ENCODE results near the gene ZNF496. TPM values are rescaled to one million over a fixed set of nuclear protein-coding genes. Genes with fewer than 3 reads are reported as not detected.
"Not testable (repeated sequence)": the region's sequence is repeated elsewhere in the genome, so short reads cannot be mapped to it uniquely, and the experiment has no call there.

ZNF496 gene
- total RNA-seq, 1 donor from 2014 or later = 30.3 TPM

DNA sequence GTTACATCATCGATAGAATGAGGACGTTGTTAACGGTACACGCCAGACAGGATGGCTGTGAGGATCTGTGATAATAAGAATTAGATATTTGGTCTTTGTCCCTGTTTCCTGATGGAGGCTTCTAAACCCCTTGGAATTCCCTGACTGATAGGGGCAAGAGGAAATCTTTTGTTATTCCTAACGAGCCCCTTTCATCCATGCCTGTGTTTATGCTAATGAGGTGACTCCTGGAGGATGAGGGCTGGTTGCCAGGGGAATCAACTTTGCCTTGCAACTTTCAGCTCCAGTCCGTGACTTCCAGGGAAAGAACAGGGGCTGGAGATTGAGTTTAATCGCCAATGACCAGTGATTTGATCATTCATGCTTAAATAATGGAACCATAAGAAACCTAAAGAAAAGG is 45.0 kb upstream of the ZNF496 start:
- Mint-ChIP-seq H3K27ac (ENCODE audit: unreplicated experiment) (no peak overlapping the region), H3K36me3 (ENCODE audit: low read depth, unreplicated experiment) (no peaks in the 10 kb centered on the region), H3K27me3 (ENCODE audit: low read depth, unreplicated experiment) (peaks cover 13% of the 10 kb centered on the region), H3K9me3 (ENCODE audit: unreplicated experiment) (peaks cover 17% of the 10 kb centered on the region), H3K4me1 (ENCODE audit: low read depth, unreplicated experiment) (peaks cover 3% of the 10 kb centered on the region), H3K4me3 (ENCODE audit: unreplicated experiment) (no peak overlapping the region)
- TF ChIP-seq, protein P1, sequence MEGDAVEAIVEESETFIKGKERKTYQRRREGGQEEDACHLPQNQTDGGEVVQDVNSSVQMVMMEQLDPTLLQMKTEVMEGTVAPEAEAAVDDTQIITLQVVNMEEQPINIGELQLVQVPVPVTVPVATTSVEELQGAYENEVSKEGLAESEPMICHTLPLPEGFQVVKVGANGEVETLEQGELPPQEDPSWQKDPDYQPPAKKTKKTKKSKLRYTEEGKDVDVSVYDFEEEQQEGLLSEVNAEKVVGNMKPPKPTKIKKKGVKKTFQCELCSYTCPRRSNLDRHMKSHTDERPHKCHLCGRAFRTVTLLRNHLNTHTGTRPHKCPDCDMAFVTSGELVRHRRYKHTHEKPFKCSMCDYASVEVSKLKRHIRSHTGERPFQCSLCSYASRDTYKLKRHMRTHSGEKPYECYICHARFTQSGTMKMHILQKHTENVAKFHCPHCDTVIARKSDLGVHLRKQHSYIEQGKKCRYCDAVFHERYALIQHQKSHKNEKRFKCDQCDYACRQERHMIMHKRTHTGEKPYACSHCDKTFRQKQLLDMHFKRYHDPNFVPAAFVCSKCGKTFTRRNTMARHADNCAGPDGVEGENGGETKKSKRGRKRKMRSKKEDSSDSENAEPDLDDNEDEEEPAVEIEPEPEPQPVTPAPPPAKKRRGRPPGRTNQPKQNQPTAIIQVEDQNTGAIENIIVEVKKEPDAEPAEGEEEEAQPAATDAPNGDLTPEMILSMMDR (IDR thresholded peaks at IDR 0.05; ENCODE audit: insufficient read depth, low read depth, low read length) = no peak
- TF ChIP-seq EZH2 (IDR thresholded peaks at IDR 0.05; ENCODE audit: insufficient read depth, low read length) = no peak
- H3K9me3 ChIP-seq (ENCODE audit: insufficient read depth, low read depth, low read length) = no peaks in the 10 kb centered on the region
- no peaks in the 10 kb centered on the region for H3K4me1 ChIP-seq (ENCODE audit: insufficient read depth, low read length)
- no peaks in the 10 kb centered on the region for H3K36me3 ChIP-seq (ENCODE audit: insufficient read depth, low read length)
- H2AFZ ChIP-seq (ENCODE audit: low read depth, low read length) = peak overlapping the region; percentile 14
- H4K20me1 ChIP-seq (ENCODE audit: insufficient read depth, low read length) = no peaks in the 10 kb centered on the region
- no peak overlapping the region for H3K4me3 ChIP-seq (ENCODE audit: insufficient read depth, low read depth, low read length)
- no peak overlapping the region for H3K27ac ChIP-seq (ENCODE audit: low read depth, low read length)
- no peaks in the 10 kb centered on the region for H3K79me2 ChIP-seq (ENCODE audit: insufficient read depth, low read length)
- DNase-seq (ENCODE audit: low read depth) (no peak), FAIRE-seq (no peak)
- H3K27me3 ChIP-seq (ENCODE audit: insufficient read depth, low read length) = no peaks in the 10 kb centered on the region
- H3K4me2 ChIP-seq (ENCODE audit: low read length) = peak overlapping the region; percentile 29
- no peak overlapping the region for H3K9ac ChIP-seq (ENCODE audit: low read length)

DNA sequence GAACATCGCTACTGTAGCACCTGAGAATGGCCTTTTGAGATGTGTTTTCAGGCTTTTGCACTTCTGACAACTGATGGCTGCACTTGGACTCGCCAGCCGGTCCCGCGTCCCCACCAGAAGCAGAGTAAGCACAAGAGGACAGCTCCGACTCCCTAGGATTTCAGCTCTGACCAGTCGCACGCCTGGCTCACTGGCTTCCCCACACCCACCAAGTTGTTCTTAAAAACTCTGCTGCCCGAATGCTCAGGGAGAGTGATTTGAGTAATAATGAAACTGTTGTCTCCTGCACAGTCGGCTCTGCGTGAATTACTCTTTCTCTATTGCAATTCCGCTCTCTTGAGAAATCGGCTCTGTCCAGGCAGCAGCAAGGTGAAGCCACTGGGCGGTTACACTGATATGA is 44.1 kb upstream of the ZNF496 start:
- DNase-seq (ENCODE audit: low read depth) (no peak), FAIRE-seq (no peak)
- Histone ChIP-seq H3K27ac (ENCODE audit: low read depth, low read length) (no peak overlapping the region), H3K27me3 (ENCODE audit: insufficient read depth, low read length) (no peaks in the 10 kb centered on the region), H3K4me2 (ENCODE audit: low read length) (no peak overlapping the region), H3K36me3 (ENCODE audit: insufficient read depth, low read length) (no peaks in the 10 kb centered on the region), H3K4me3 (ENCODE audit: insufficient read depth, low read depth, low read length) (no peak overlapping the region), H3K79me2 (ENCODE audit: insufficient read depth, low read length) (no peaks in the 10 kb centered on the region), H3K4me1 (ENCODE audit: insufficient read depth, low read length) (peaks cover 4% of the 10 kb centered on the region), H4K20me1 (ENCODE audit: insufficient read depth, low read length) (no peaks in the 10 kb centered on the region), H3K9me3 (ENCODE audit: insufficient read depth, low read depth, low read length) (no peaks in the 10 kb centered on the region), H3K9ac (ENCODE audit: low read length) (no peak overlapping the region), H2AFZ (ENCODE audit: low read depth, low read length) (no peak overlapping the region)
- H3K4me3 Mint-ChIP-seq (ENCODE audit: unreplicated experiment) = no peak overlapping the region
- peaks cover 5% of the 10 kb centered on the region for H3K4me1 Mint-ChIP-seq (ENCODE audit: low read depth, unreplicated experiment)
- H3K27ac Mint-ChIP-seq (ENCODE audit: unreplicated experiment) = no peak overlapping the region
- no peaks in the 10 kb centered on the region for H3K36me3 Mint-ChIP-seq (ENCODE audit: low read depth, unreplicated experiment)
- TF ChIP-seq, protein P1 (IDR thresholded peaks at IDR 0.05; ENCODE audit: insufficient read depth, low read depth, low read length) = no peak
- no peak for TF ChIP-seq EZH2 (IDR thresholded peaks at IDR 0.05; ENCODE audit: insufficient read depth, low read length)
- peaks cover 17% of the 10 kb centered on the region for H3K9me3 Mint-ChIP-seq (ENCODE audit: unreplicated experiment)
- H3K27me3 Mint-ChIP-seq (ENCODE audit: low read depth, unreplicated experiment) = peaks cover 13% of the 10 kb centered on the region

DNA sequence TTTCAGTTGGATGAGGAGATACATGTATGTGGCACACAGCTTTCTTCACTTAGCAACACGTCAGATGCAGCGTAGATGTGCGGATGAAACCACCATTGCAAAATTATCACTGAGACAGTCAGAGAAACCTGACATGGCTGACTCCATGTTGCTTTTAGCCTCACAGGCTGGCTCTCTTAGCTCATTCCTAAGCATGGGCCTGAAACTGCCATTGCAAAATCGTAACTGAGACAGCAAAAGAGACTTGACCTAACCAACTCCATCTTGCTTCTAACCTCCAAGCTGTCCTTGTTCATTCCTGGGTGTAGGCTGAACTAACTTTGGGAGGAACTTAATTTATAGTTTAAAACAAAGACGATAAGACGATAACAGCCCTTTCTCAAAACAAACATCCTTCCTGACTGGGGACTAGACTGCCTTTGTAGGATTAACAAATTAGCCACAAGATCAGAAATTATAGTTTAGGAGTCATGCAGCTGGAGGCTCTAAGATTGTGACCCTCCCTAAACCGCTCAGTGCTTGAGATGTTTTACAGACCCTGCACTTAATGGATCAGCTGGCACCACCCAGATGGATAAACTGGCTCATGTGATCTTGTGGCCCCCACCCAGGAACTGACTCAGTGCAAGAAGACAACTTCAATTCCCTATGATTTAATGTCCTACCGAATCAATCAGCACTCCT is 43.1 kb upstream of the ZNF496 start:
- H3K27ac Mint-ChIP-seq (ENCODE audit: unreplicated experiment); H3K9me3 ChIP-seq (ENCODE audit: insufficient read depth, low read depth, low read length); H3K36me3 Mint-ChIP-seq (ENCODE audit: low read depth, unreplicated experiment); H4K20me1 ChIP-seq (ENCODE audit: insufficient read depth, low read length); H2AFZ ChIP-seq (ENCODE audit: low read depth, low read length); H3K27ac ChIP-seq (ENCODE audit: low read depth, low read length); H3K9ac ChIP-seq (ENCODE audit: low read length); H3K4me3 ChIP-seq (ENCODE audit: insufficient read depth, low read depth, low read length); H3K4me1 Mint-ChIP-seq (ENCODE audit: low read depth, unreplicated experiment); H3K36me3 ChIP-seq (ENCODE audit: insufficient read depth, low read length); H3K4me2 ChIP-seq (ENCODE audit: low read length); H3K27me3 ChIP-seq (ENCODE audit: insufficient read depth, low read length); FAIRE-seq; H3K79me2 ChIP-seq (ENCODE audit: insufficient read depth, low read length); H3K4me1 ChIP-seq (ENCODE audit: insufficient read depth, low read length); H3K4me3 Mint-ChIP-seq (ENCODE audit: unreplicated experiment); DNase-seq (ENCODE audit: low read depth): not testable (repeated sequence)
- peaks cover 13% of the 10 kb centered on the region for H3K27me3 Mint-ChIP-seq (ENCODE audit: low read depth, unreplicated experiment)
- H3K9me3 Mint-ChIP-seq (ENCODE audit: unreplicated experiment) = peaks cover 17% of the 10 kb centered on the region
